Chondrocyte (in vitro differentiated cells): ENCODE measurements around the gene RBMS1. TPM values are rescaled to one million over a fixed set of nuclear protein-coding genes. Genes with fewer than 3 reads are reported as not detected.

Experiments
- DNase-seq: peaks from one replicate; pipeline ENCODE4 v3.0.0; 2021; ENCODE audit warnings: mixed read lengths, low spot score
- H3K27ac Mint-ChIP-seq: one replicate; pipeline ENCODE4 v1.8.0; 2021; ENCODE audit warnings: mild to moderate bottlenecking, moderate library complexity, mixed read lengths; ENCODE audit not compliant: unreplicated experiment
- H3K27me3 Mint-ChIP-seq: 2 replicates; pipeline ENCODE4 v1.8.0; 2021; ENCODE audit warnings: low read depth, mixed read lengths
- H3K36me3 Mint-ChIP-seq: 2 replicates; pipeline ENCODE4 v1.8.0; 2021; ENCODE audit warnings: low read depth, mixed read lengths
- H3K4me1 Mint-ChIP-seq: 2 replicates; pipeline ENCODE4 v1.8.0; 2021; ENCODE audit warnings: low read depth, mild to moderate bottlenecking, mixed read lengths
- H3K4me3 Mint-ChIP-seq: one replicate; pipeline ENCODE4 v1.8.0; 2021; ENCODE audit warnings: mild to moderate bottlenecking, moderate library complexity, mixed read lengths; ENCODE audit not compliant: unreplicated experiment
- H3K9me3 Mint-ChIP-seq: 2 replicates; pipeline ENCODE4 v1.8.0; 2021; ENCODE audit warnings: low read depth, mixed read lengths
- total RNA-seq: library from RNA; stranded (reverse); gene quantifications from 3 replicates; pipeline ENCODE4 v1.2.1, GENCODE V29; 2021
- TF ChIP-seq, protein P1 (sequence below): fragments of 200-600 bp; sonication (generic); IDR thresholded peaks from 2 replicates; pipeline ENCODE4 v1.5.0; 2021; ENCODE audit warnings: antibody characterized with exemption, mild to moderate bottlenecking, moderate library complexity

RBMS1 gene
- total RNA-seq, 1 donor from 2014 or later: 133 TPM

DNA sequence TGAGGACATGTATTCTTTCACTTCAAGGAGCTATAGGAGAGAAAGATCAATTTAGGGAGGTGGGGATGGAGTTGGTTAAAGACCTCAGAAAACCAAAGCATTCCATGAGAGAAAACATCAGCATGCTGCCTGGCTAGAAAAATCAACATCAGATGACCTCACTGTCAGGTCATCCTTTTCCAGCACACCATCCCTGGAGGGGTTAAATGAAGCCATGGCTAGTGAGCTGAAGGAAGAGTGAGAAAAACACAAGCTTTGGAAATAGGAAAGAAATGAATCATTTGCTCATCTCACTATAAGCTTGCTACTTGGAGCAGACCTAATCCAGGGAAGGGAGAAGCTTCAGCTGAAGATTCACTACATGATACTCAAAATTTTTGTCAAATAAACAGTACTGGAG, 184.0 kb downstream of the RBMS1 start:
- Mint-ChIP-seq H3K27me3 (no peaks in the 10 kb centered on the region), H3K36me3 (peaks cover 14% of the 10 kb centered on the region), H3K27ac (peak overlapping the region; percentile 85), H3K4me3 (no peak overlapping the region), H3K9me3 (no peaks in the 10 kb centered on the region), H3K4me1 (peaks cover 55% of the 10 kb centered on the region)
- DNase-seq: no peak
- TF ChIP-seq, protein P1, sequence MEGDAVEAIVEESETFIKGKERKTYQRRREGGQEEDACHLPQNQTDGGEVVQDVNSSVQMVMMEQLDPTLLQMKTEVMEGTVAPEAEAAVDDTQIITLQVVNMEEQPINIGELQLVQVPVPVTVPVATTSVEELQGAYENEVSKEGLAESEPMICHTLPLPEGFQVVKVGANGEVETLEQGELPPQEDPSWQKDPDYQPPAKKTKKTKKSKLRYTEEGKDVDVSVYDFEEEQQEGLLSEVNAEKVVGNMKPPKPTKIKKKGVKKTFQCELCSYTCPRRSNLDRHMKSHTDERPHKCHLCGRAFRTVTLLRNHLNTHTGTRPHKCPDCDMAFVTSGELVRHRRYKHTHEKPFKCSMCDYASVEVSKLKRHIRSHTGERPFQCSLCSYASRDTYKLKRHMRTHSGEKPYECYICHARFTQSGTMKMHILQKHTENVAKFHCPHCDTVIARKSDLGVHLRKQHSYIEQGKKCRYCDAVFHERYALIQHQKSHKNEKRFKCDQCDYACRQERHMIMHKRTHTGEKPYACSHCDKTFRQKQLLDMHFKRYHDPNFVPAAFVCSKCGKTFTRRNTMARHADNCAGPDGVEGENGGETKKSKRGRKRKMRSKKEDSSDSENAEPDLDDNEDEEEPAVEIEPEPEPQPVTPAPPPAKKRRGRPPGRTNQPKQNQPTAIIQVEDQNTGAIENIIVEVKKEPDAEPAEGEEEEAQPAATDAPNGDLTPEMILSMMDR: no peak

DNA sequence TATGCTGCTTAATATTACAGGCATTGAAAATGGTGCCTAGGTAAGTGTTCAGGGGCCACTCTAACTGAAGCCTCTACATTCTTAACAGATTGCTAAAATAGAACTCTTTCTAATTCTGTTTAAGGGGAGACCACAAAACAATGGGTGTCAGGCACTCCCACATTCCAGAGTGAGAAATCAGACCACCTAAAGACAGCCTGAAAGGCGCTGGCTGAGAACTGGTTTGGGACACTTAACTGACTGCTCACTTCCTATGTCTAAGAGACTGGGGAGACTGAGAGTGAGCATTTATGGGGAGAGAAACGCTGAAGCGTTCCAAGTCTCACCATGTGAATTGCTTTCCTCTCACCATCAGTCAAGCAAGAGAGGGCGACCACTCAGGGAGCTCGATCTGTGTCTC, 184.7 kb downstream of the RBMS1 start:
- Mint-ChIP-seq H3K4me3 (no peak overlapping the region), H3K4me1 (peaks cover 52% of the 10 kb centered on the region), H3K27me3 (no peaks in the 10 kb centered on the region), H3K27ac (peak overlapping the region; percentile 85), H3K9me3 (no peaks in the 10 kb centered on the region), H3K36me3 (peaks cover 15% of the 10 kb centered on the region)
- no peak for DNase-seq
- TF ChIP-seq, protein P1: no peak

DNA sequence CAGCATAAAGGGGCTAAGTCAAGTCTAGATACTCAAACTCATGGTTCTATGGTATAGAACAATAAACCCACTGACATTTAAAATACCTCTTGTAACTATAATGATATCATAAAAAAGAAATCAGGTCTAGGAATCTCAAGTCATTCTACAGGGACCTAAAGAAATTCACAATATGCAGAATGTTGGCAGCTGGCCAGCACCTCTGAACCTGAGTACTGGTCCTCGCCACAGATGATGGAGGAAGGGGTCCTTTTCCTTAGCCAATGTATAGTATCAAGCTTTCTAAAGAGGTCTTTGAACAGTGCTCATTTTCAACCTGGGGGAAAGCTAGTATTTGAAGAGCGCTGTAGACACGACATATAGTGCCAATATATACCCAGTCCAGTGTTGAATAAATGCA, 185.1 kb downstream of the RBMS1 start:
- H3K27ac Mint-ChIP-seq: peak overlapping the region; percentile 63
- H3K36me3 Mint-ChIP-seq: peaks cover 19% of the 10 kb centered on the region
- DNase-seq: no peak
- TF ChIP-seq, protein P1: no peak
- H3K4me1 Mint-ChIP-seq: peaks cover 53% of the 10 kb centered on the region
- no peak overlapping the region for H3K4me3 Mint-ChIP-seq
- no peaks in the 10 kb centered on the region for H3K9me3 Mint-ChIP-seq
- no peaks in the 10 kb centered on the region for H3K27me3 Mint-ChIP-seq

DNA sequence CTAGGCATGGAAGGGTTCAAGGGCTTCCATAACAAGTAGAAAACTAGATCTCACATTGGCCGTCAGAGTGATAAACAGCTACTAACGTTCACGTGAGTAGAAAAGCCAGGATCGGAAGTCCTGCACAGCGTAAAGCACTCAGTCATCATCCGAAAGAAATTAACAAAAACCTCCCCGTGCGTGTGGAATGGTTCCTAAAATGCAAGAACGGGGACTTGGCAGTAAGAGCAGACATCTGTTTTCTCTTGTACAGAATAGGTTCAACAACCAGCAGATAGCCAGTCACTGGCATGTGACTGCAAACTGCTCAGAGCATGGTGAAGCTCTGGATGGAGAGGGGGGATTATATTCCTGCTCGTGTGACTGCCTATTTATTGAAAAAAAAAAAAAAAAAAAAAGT, 186.6 kb downstream of the RBMS1 start:
- H3K9me3 Mint-ChIP-seq: no peaks in the 10 kb centered on the region
- H3K27me3 Mint-ChIP-seq: no peaks in the 10 kb centered on the region
- H3K4me3 Mint-ChIP-seq: no peak overlapping the region
- TF ChIP-seq, protein P1: no peak
- no peak overlapping the region for H3K27ac Mint-ChIP-seq
- H3K4me1 Mint-ChIP-seq: peaks cover 54% of the 10 kb centered on the region
- no peak for DNase-seq
- peaks cover 24% of the 10 kb centered on the region for H3K36me3 Mint-ChIP-seq

DNA sequence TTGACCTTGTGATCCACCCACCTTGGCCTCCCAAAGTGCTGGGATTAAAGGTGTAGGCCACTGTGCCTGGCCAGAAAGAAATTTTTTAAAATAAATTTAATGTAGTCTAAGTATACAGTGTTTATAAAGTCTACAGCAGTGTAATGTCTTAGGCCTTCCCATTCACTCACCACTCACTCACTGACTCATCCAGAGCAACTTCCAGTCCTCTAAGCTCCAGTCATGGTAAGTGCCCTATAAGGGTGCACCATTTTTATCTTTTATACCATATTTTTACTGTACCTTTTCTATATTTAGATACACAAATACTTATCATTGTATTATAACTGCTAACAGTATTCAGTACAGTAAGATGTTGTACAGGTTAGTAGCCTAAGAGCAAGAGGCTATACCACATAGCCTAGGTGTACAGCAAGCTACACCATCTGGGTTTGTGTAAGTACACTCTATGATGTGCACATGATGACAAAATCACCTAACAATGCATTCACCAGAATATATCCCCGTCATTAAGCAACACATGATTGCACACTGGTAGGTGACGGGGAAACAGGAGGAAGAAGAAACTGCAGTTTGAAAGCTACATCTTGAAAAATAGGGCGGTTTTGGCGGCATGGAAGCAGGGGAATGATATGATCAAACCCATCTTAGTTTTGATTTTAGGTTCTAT, 188.4 kb downstream of the RBMS1 start:
- Mint-ChIP-seq H3K27me3 (no peaks in the 10 kb centered on the region), H3K27ac (peak overlapping the region; percentile 53)

More for the DNA sequence above, 188.4 kb downstream of the RBMS1 start:
- Mint-ChIP-seq H3K9me3 (no peaks in the 10 kb centered on the region), H3K4me3 (no peak overlapping the region), H3K4me1 (peaks cover 50% of the 10 kb centered on the region), H3K36me3 (peaks cover 25% of the 10 kb centered on the region)
- TF ChIP-seq, protein P1: no peak
- no peak for DNase-seq
